Erythroblast (primary cell): Measurements from ENCODE around the gene NOL7.

Source experiments
- DNase-seq, 2 experiments: peaks; one replicate each; lab custom pipeline; 2025; lab: John Stamatoyannopoulos, UW
- GATA1 ChIP-seq: IDR thresholded peaks from 2 replicates; pipeline ENCODE4 v1.6.1; 2011; ENCODE audit warnings: low read depth, mild to moderate bottlenecking, control low read depth, low read length, moderate library complexity
- POLR2A ChIP-seq: IDR thresholded peaks from 2 replicates; pipeline ENCODE4 v1.6.1; 2011; ENCODE audit warnings: mild to moderate bottlenecking, low read length

The NOL7 gene

GRCh38 chr6:13649393-13649792, 34.3 kb downstream of the NOL7 start:
- no peak for TF ChIP-seq GATA1
- TF ChIP-seq POLR2A: no peak
- DNase-seq: no peak

GRCh38 chr6:13653296-13653695, 38.2 kb downstream of the NOL7 start:
- no peak for DNase-seq
- no peak for TF ChIP-seq POLR2A
- TF ChIP-seq GATA1: no peak

GRCh38 chr6:13654496-13654895, 39.4 kb downstream of the NOL7 start:
- no peak for TF ChIP-seq POLR2A
- no peak for TF ChIP-seq GATA1
- no peak for DNase-seq

GRCh38 chr6:13655700-13656099, 40.6 kb downstream of the NOL7 start:
- no peak for DNase-seq
- TF ChIP-seq POLR2A (no peak), GATA1 (no peak)

GRCh38 chr6:13660273-13660672, 45.1 kb downstream of the NOL7 start:
- DNase-seq: no peak
- TF ChIP-seq GATA1 (no peak), POLR2A (no peak)

- no peak for TF ChIP-seq GATA1
- no peak for DNase-seq
Observed at GRCh38 chr6:13660893-13661292, 45.8 kb downstream of the NOL7 start.

- TF ChIP-seq POLR2A: no peak
- no peak for TF ChIP-seq GATA1
- DNase-seq: no peak
Observed at GRCh38 chr6:13661647-13662046, 46.5 kb downstream of the NOL7 start.

- no peak for TF ChIP-seq POLR2A
- TF ChIP-seq GATA1: no peak
- no peak for DNase-seq
Observed at GRCh38 chr6:13662651-13663334, 47.7 kb downstream of the NOL7 start.

- TF ChIP-seq POLR2A (no peak), GATA1 (no peak)
- no peak for DNase-seq
Observed at GRCh38 chr6:13663986-13664385, 48.9 kb downstream of the NOL7 start.

- TF ChIP-seq POLR2A (no peak), GATA1 (no peak)
- DNase-seq: no peak
Observed at GRCh38 chr6:13664703-13665352, 49.7 kb downstream of the NOL7 start.

GRCh38 chr6:13666194-13667105, 51.3 kb downstream of the NOL7 start:
- peak; percentile 74 to 83 for DNase-seq
- TF ChIP-seq GATA1 (no peak), POLR2A (peak; percentile 20)

GRCh38 chr6:13667655-13668054, 52.5 kb downstream of the NOL7 start:
- TF ChIP-seq GATA1 (no peak), POLR2A (no peak)
- DNase-seq: no peak

GRCh38 chr6:13668291-13668928, 53.3 kb downstream of the NOL7 start:
- TF ChIP-seq POLR2A (no peak), GATA1 (no peak)
- DNase-seq: peak; percentile 68 to 69

- no peak for DNase-seq
- no peak for TF ChIP-seq POLR2A
Observed at GRCh38 chr6:13669476-13669875, 54.3 kb downstream of the NOL7 start.
